Activated CD8-positive, alpha-beta memory T cell treated with anti-CD3 and anti-CD28 coated beads, Interleukin-2, amount 50 U/mL, for 24 hours (primary cell): ENCODE measurements around the gene AUTS2.

Source experiments
- DNase-seq: peaks from one replicate; pipeline ENCODE4 v3.0.0-alpha.2; 2020; ENCODE audit errors: extremely low read depth

Gene AUTS2

GRCh38 chr7:70657989-70658632 lies 1059.8 kb downstream of the AUTS2 start:
- no peak for DNase-seq

- DNase-seq = no peak
These were observed 1061.0 kb downstream of the AUTS2 start for GRCh38 chr7:70659263-70659662.

- no peak for DNase-seq
These were observed 1062.0 kb downstream of the AUTS2 start for GRCh38 chr7:70660154-70660818.

GRCh38 chr7:70660819-70661191 lies 1062.5 kb downstream of the AUTS2 start:
- no peak for DNase-seq

GRCh38 chr7:70663680-70664079 lies 1065.4 kb downstream of the AUTS2 start:
- no peak for DNase-seq

- no peak for DNase-seq
These were observed 1067.7 kb downstream of the AUTS2 start for GRCh38 chr7:70665997-70666396.

- DNase-seq = no peak
These were observed 1069.1 kb downstream of the AUTS2 start for GRCh38 chr7:70667406-70667805.

- DNase-seq = no peak
These were observed 1070.5 kb downstream of the AUTS2 start for GRCh38 chr7:70668606-70669358.

GRCh38 chr7:70669854-70670253 lies 1071.6 kb downstream of the AUTS2 start:
- no peak for DNase-seq

- DNase-seq = no peak
These were observed 1072.0 kb downstream of the AUTS2 start for GRCh38 chr7:70670288-70670687.

GRCh38 chr7:70673778-70674570 lies 1075.7 kb downstream of the AUTS2 start:
- DNase-seq = no peak

- DNase-seq = no peak
These were observed 1076.3 kb downstream of the AUTS2 start for GRCh38 chr7:70674571-70675010.

GRCh38 chr7:70676243-70676642 lies 1078.0 kb downstream of the AUTS2 start:
- DNase-seq = no peak

- no peak for DNase-seq
These were observed 1080.5 kb downstream of the AUTS2 start for GRCh38 chr7:70678621-70679251.

- DNase-seq = no peak
These were observed 1081.4 kb downstream of the AUTS2 start for GRCh38 chr7:70679661-70680060.

GRCh38 chr7:70680306-70680705 lies 1082.0 kb downstream of the AUTS2 start:
- no peak for DNase-seq

- DNase-seq = no peak
These were observed 1082.6 kb downstream of the AUTS2 start for GRCh38 chr7:70680743-70681468.

- DNase-seq = no peak
These were observed 1083.4 kb downstream of the AUTS2 start for GRCh38 chr7:70681469-70682350.

GRCh38 chr7:70684173-70684572 lies 1085.9 kb downstream of the AUTS2 start:
- no peak for DNase-seq

- DNase-seq = no peak
These were observed 1095.0 kb downstream of the AUTS2 start for GRCh38 chr7:70693321-70693685.
